Measurements from ENCODE around the gene UBLCP1.
"Not testable (repeated sequence)": the region's sequence is repeated elsewhere in the genome, so short reads cannot be mapped to it uniquely, and the experiment has no call there.

Gene UBLCP1

GRCh38 chr5:159257007-159257406 is 6.1 kb upstream of the UBLCP1 start:
- no peak for DNase-seq

- no peak for DNase-seq
Measured at GRCh38 chr5:159257629-159258283, 5.3 kb upstream of the UBLCP1 start.

GRCh38 chr5:159258361-159258760 is 4.7 kb upstream of the UBLCP1 start:
- no peak for DNase-seq

GRCh38 chr5:159260212-159260611 is 2.9 kb upstream of the UBLCP1 start:
- DNase-seq: not testable (repeated sequence)

GRCh38 chr5:159262472-159262858 is 625 bp upstream of the UBLCP1 start:
- no peak for DNase-seq

- DNase-seq: no peak
Measured at GRCh38 chr5:159263569-159263905, 447 bp downstream of the UBLCP1 start.

- DNase-seq: not testable (repeated sequence)
Measured at GRCh38 chr5:159266764-159267163, 3.7 kb downstream of the UBLCP1 start.

GRCh38 chr5:159269723-159270122 is 6.6 kb downstream of the UBLCP1 start:
- no peak for DNase-seq

GRCh38 chr5:159273923-159274322 is 10.8 kb downstream of the UBLCP1 start:
- no peak for DNase-seq

GRCh38 chr5:159274676-159275075 is 11.6 kb downstream of the UBLCP1 start:
- DNase-seq: no peak

- DNase-seq: no peak
Measured at GRCh38 chr5:159286420-159287035, 23.4 kb downstream of the UBLCP1 start.

- DNase-seq: no peak
Measured at GRCh38 chr5:159290741-159291140, 27.7 kb downstream of the UBLCP1 start.

- no peak for DNase-seq
Measured at GRCh38 chr5:159294921-159295320, 31.8 kb downstream of the UBLCP1 start.

- not testable (repeated sequence) for DNase-seq
Measured at GRCh38 chr5:159297300-159297699, 34.2 kb downstream of the UBLCP1 start.

- DNase-seq: no peak
Measured at GRCh38 chr5:159301466-159301865, 38.4 kb downstream of the UBLCP1 start.

GRCh38 chr5:159301929-159302860 is 39.1 kb downstream of the UBLCP1 start:
- not testable (repeated sequence) for DNase-seq

- DNase-seq: no peak
Measured at GRCh38 chr5:159303286-159303685, 40.2 kb downstream of the UBLCP1 start.

GRCh38 chr5:159304961-159305595 is 42.0 kb downstream of the UBLCP1 start:
- DNase-seq: no peak

- peak; percentile 26 for DNase-seq
Measured at GRCh38 chr5:159309689-159310433, 46.8 kb downstream of the UBLCP1 start.

- DNase-seq: peak; percentile 26
Measured at GRCh38 chr5:159310511-159310910, 47.4 kb downstream of the UBLCP1 start.

GRCh38 chr5:159311063-159311462 is 48.0 kb downstream of the UBLCP1 start:
- DNase-seq: no peak

- no peak for DNase-seq
Measured at GRCh38 chr5:159313197-159313596, 50.1 kb downstream of the UBLCP1 start.

All from DMS79 treated with DMSO at 0.1 percent for 48 hours (cell line).